ENCODE results near the gene TMEM266. TPM values are rescaled to one million over a fixed set of nuclear protein-coding genes. Genes with fewer than 3 reads are reported as not detected.

Gene TMEM266
- total RNA-seq, 1 donor from 2014 or later = 4.7 TPM

- DNase-seq = no peak
These were observed 144.5 kb downstream of the TMEM266 start for GRCh38 chr15:76204109-76204845.

- DNase-seq = no peak
These were observed 145.2 kb downstream of the TMEM266 start for GRCh38 chr15:76204916-76205460.

GRCh38 chr15:76206325-76206976 lies 146.7 kb downstream of the TMEM266 start:
- DNase-seq = peak; percentile 82

- no peak for DNase-seq
These were observed 148.4 kb downstream of the TMEM266 start for GRCh38 chr15:76208084-76208785.

DNA sequence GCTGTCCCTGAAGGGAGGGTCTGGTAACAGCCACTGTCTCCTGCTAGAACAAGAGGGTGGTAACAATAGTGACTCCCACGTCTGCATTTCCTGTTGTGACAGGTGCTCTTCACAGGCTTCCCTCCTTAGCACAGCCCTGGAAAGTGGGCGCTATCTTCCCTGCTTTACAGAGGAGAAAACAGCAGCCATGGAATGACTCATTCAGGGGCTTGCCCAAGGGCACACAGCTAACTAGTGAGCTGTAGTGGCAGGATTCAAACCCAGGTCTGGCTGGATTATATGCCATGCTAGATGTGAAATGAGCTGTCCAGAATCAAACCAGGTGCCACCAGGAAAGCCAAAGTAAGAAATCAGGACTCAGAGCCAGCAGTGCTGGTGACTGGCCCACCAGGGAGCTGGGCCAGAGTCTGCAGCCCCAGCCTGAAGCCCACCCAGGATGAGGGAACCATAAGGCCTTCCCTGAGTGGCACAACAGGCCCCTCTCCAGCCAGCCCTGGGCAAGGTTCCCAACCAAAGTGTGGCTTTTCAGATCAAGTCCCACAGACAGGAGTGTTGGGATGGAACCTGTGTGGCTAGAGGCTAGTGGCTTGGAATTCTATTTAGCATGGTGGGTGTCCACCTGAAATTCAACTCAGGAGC lies 149.1 kb downstream of the TMEM266 start:
- DNase-seq = no peak

DNA sequence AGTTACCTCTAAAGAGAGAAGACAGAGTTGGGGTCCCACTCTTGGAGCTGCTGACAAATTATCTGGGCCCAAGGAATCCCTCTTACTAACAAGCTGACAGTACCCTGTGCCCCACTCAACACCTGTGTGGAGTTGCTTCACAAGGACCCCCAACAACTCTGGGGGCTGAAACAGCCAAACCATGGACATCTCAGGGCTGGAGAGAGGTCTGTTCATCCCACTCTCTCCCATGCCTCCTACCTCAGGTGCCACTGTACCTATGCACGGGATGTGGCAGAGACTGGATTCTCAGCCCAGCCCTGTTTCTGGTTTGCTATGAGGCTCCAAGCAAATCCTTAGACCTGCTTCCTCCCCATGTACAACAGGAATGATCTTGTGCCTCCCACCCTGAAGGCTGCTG lies 149.7 kb downstream of the TMEM266 start:
- no peak for DNase-seq

GRCh38 chr15:76209942-76210341 lies 150.2 kb downstream of the TMEM266 start:
- DNase-seq = no peak

GRCh38 chr15:76215634-76216033 lies 155.8 kb downstream of the TMEM266 start:
- no peak for DNase-seq

DNA sequence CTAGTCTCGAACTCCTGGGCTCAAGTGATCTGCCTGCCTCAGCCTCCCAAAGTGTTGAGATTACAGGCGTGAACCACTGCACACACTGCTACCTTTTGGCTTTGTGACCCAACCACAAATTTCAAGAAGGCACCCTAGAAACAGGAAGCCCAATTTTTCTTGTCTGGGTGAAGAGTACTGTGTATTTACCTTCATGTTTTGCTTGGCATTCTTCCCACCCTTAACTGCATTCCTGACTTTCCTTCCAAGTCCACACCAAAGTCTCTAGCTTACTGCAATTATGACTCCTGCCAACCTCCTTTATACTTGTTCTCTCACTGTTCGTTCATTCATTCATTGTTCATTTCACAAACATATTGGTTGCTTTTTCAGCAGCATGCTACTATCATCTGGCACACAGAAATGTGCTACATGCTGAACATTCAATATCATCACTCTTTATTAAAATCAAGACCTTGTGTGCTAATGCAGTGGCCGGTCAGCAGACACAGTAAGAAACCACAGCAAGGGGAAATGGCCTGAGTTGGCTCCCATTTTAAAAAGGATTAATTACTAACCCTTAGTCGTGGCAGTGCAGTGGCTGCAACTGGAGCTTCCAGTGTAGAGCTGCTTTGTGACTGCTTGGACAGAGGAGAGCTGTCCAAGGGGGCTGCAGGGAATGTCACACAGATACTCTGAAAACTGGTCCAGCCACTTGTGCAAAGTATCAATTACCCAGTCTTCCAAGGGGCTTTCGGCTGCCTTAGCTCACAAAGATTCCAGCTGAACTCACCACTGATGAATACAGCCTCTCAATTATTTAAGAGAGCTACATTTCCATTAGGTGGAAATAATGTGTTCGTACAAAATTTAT lies 157.5 kb downstream of the TMEM266 start:
- DNase-seq = no peak

GRCh38 chr15:76217882-76218217 lies 158.1 kb downstream of the TMEM266 start:
- no peak for DNase-seq

- DNase-seq = no peak
These were observed 161.4 kb downstream of the TMEM266 start for GRCh38 chr15:76221085-76221767.

GRCh38 chr15:76222159-76222558 lies 162.4 kb downstream of the TMEM266 start:
- DNase-seq = no peak

- no peak for DNase-seq
These were observed 163.7 kb downstream of the TMEM266 start for GRCh38 chr15:76223521-76223920.

DNA sequence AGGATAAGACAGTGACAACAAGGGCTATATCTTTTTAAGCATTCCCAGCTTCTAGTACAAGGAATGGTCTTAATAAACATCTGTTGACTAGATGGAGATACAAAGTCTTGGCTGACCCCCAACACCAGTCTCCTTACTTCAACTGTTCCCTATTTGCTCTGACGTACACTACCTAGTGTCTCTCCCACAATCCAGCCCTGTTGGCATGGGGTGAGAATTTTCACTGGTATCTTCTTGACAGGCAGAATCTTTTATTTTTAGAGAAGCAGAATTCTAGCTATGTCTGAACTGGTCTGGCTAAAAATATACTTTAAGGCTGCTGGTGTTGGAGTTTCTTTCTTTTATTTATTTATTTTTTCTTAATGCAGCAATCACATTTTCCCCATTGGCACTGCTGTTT lies 169.5 kb downstream of the TMEM266 start:
- DNase-seq = no peak

DNA sequence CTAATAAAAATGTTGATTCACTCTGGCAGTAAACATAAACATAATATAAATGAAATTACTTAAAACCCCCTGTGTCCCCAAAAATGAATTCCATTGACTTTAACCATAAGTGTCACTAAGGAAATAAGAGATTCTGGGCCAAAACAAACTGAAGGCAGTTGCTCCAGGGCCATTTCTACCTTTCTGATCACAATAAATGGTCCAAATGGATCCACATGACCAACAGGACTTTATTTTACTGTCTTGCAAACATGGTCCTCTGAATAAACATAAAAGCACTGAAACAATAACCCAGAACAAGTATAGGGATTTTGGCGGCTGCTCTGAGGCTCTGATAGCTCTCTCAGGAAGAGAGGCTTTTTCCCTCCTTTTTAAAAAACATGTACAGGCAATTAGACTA lies 174.1 kb downstream of the TMEM266 start:
- DNase-seq = no peak

DNA sequence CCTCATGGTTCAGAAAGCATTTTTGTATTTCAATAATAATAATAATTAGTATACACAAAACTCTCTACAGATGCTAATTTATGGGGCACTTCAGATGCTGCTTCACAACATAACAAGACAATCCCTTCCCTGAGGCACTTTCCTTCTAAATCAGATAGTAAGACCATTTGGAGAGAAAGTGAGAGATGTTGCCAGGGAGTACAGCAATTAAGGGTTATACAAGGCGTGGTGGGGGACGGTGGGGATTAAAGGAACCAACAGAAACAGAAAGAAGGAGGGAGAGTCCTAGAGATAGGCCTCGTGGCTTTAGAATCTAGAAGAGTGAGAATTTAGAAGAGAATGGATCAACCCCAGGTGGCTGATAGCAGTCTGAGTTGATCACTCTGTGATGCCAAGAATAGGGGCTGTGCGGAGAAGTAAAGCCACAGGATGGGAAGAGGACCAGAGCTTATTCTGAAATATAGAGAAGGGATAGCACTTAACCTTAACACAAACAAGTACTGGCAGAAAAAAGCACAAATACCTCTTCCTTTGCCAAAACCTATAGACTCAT lies 174.6 kb downstream of the TMEM266 start:
- no peak for DNase-seq

DNA sequence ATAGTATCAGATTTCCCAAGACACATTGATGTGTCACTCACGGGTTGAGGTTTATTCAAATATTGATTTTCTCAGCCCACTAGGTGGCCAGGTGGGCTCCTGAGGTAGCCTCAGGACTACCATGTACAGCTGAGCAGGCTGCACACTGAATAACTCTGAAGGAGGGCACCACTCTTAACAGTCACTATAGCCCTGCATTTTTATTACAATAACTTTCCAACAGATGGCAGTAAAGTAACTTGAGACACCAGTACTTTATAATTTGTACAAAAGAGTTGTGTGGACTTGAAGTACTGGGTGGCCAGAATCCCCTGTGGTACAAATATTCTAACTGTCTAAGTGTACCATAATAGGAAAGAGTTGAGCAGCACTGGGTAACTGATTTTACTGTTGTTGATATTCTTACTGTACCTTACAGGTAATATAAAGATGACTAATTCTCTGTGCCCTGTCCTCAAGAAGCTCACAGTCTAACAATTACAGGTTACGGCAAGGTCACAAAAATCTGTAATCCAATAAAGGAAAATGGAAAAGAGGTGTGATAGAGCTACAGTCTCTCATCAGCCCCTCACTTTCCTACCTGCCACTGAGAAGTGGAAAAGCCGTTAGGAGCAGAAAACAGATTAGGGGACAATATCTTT lies 175.5 kb downstream of the TMEM266 start:
- no peak for DNase-seq

- DNase-seq = no peak
These were observed 176.6 kb downstream of the TMEM266 start for GRCh38 chr15:76236350-76236749.

DNA sequence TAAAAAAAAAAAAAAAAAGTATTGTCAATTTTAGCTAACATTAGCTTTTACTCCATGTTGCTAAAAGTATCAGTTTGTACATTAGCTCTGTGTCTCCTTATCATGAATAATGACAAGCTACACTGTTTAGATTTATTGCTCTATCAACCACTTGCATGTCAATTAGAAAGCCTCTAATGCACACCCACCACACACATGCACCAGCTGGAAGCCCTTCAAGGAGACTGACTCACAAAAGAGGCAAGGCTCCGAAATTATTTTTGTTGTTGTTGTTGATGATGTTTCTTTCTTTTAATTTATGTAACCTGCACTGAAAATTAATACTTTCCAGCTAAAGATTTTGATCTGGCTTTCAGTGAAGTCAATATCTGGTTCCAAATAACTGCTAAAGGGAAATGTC lies 180.0 kb downstream of the TMEM266 start:
- no peak for DNase-seq

GRCh38 chr15:76245072-76245610 lies 185.4 kb downstream of the TMEM266 start:
- no peak for DNase-seq

Measured in occipital lobe (tissue), 2 donors.